HepG2 (cell line): ENCODE results near the gene TAS1R3. TPM values are rescaled to one million over a fixed set of nuclear protein-coding genes. Genes with fewer than 3 reads are reported as not detected.

Experiments used
- CREB1 ChIP-seq, 2 experiments: fragments of 450-650 bp in 1 of 2; IDR thresholded peaks; 2 replicates each; pipeline ENCODE4 v1.6.1; 2016 to 2017; ENCODE audit warnings: control low read depth in 1 of 2, mild to moderate bottlenecking in 1 of 2, missing compliant biosample characterization in 1 of 2, missing genetic modification characterization in 1 of 2
- ERF ChIP-seq: IDR thresholded peaks from 2 replicates; pipeline ENCODE4 v1.6.1; 2018; ENCODE audit warnings: missing biosample characterization, missing genetic modification reagents
- GATAD1 ChIP-seq: IDR thresholded peaks from 2 replicates; pipeline ENCODE4 v1.6.1; 2016; ENCODE audit warnings: missing genetic modification reagents, missing compliant biosample characterization
- HES4 ChIP-seq: sonication (generic); formaldehyde crosslinking; IDR thresholded peaks from 2 replicates; pipeline ENCODE4 v1.9.0; 2021; ENCODE audit warnings: mild to moderate bottlenecking, missing genetic modification reagents, borderline replicate concordance
- KDM2A ChIP-seq: sonication (generic); formaldehyde crosslinking; IDR thresholded peaks from 2 replicates; pipeline ENCODE4 v1.4.0; 2020; ENCODE audit warnings: low read depth, missing genetic modification reagents, borderline replicate concordance
- MTF2 ChIP-seq: sonication (generic); formaldehyde crosslinking; IDR thresholded peaks from 2 replicates; pipeline ENCODE4 v1.5.0; 2020; ENCODE audit warnings: missing genetic modification reagents, borderline replicate concordance
- NR2F6 ChIP-seq, 2 experiments: IDR thresholded peaks; 2 replicates each; pipeline ENCODE4 v1.6.1; 2016; ENCODE audit warnings: antibody characterized with exemption in 1 of 2, mild to moderate bottlenecking in 1 of 2
- SNRNP70 ChIP-seq: fragments of 200-400 bp; formaldehyde crosslinking; IDR thresholded peaks from 2 replicates; pipeline ENCODE4 v1.6.1; 2017; ENCODE audit warnings: mild to moderate bottlenecking, low read depth, low read length, moderate library complexity
- ZBTB7A ChIP-seq: sonication (generic); formaldehyde crosslinking; IDR thresholded peaks from 2 replicates; pipeline ENCODE4 v1.8.0; 2022; ENCODE audit warnings: mild to moderate bottlenecking, missing genetic modification reagents
- ZFY ChIP-seq: sonication (generic); formaldehyde crosslinking; IDR thresholded peaks from 2 replicates; pipeline ENCODE4 v1.4.0; 2020; ENCODE audit warnings: missing genetic modification reagents
- ZNF441 ChIP-seq: sonication (generic); formaldehyde crosslinking; IDR thresholded peaks from 2 replicates; pipeline ENCODE4 v1.7.0; 2021; ENCODE audit warnings: missing genetic modification reagents, borderline replicate concordance
- polyA plus RNA-seq, 8 experiments: library from polyadenylated mRNA; depleted of rRNA in 3 of 8; stranded (reverse) in 7 of 8; unstranded in 1 of 8; fragments of >200 nt; fragmentation: Illumina TruSeq in 4 of 8; extraction: Trizol in 4 of 8; gene quantifications; 2 replicates each; pipeline versions ENCODE4 v1.2.1 to v1.2.3, GENCODE V29; 2011 to 2016; ENCODE audit warnings: low read depth in 4 of 8, missing spikeins in 1 of 8, mixed read lengths in 1 of 8; ENCODE audit not compliant: insufficient read depth in 1 of 8
- total RNA-seq, 5 experiments: library from RNA; depleted of rRNA; stranded (reverse); fragments of >200 nt; fragmentation: Illumina TruSeq; extraction: Trizol; gene quantifications; 2 replicates each; pipeline ENCODE4 v1.2.3, GENCODE V29; 2016; ENCODE audit warnings: low read depth in 1 of 5
- TF ChIP-seq, protein P1 (sequence below), 2 experiments: sonication (generic) in 1 of 2; formaldehyde crosslinking in 1 of 2; IDR thresholded peaks; 2 replicates each; pipeline versions ENCODE4 v1.4.0 to v1.6.1; 2018 to 2020; ENCODE audit warnings: missing genetic modification reagents in 2 of 2, borderline replicate concordance in 1 of 2, low read depth in 1 of 2, mild to moderate bottlenecking in 1 of 2, missing biosample characterization in 1 of 2
- TF ChIP-seq, protein P2 (sequence below): sonication (generic); formaldehyde crosslinking; IDR thresholded peaks from 2 replicates; pipeline ENCODE4 v1.4.0; 2020; ENCODE audit warnings: missing genetic modification reagents
- TF ChIP-seq, protein P3 (sequence below): sonication (generic); formaldehyde crosslinking; IDR thresholded peaks from 2 replicates; pipeline ENCODE4 v1.8.0; 2022; ENCODE audit warnings: low read depth, missing genetic modification reagents

TAS1R3 gene
- total and polyA plus RNA-seq, 2 of the 13 experiments (the other 11 are each of a cell fraction or from before 2014, with no cell fraction given) = 0.13 to 0.15 TPM

DNA sequence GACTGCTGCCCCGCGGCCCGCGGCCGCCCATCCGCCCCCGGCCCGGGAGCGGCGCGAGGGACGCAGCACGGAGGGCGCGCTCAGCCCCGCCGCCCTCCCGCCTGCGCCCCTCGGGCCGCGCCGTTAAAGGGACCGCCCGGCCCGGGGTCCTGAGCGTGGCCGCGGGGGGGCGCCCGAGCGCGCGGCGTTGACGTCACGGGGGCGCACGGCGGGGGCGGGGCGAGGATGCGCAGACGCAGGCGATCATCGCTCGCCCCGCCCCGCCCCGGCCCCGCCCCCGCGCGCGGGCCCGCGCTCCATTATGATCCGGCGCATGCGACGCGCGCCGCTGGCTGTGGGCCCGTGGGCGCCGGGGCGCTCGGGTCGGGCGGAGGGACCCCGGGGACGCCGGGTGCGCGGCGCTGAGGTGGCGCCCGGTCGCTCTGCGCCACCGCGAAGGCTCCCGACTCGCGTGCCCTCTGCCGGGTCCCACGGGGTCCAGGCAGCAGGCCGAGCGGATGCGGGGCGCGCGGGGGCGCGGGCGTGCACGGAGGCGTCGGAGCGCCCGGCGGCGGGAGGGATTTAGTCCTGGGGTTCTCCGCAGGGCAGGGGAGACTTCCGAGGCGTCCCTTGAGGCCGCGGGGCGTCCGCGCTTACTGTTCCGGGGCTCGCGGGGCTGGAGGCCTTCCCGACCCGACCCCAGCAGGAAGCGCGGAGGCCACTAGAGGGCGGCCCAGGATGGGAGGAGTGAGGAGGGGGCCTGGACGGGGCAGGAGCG lies 18.4 kb downstream of the TAS1R3 start, which contains the start of gene DVL1 (continued):
- 0 out of 2 replicates have a peak, but pooled peaks have one; percentile 31 for TF ChIP-seq ZNF441 (CRISPR knock-in tag)
- no peak for TF ChIP-seq GATAD1 (CRISPR knock-in tag)
- TF ChIP-seq HES4 = 0 out of 2 replicates have a peak, but pooled peaks have one; percentile 57
- TF ChIP-seq, protein P1, sequence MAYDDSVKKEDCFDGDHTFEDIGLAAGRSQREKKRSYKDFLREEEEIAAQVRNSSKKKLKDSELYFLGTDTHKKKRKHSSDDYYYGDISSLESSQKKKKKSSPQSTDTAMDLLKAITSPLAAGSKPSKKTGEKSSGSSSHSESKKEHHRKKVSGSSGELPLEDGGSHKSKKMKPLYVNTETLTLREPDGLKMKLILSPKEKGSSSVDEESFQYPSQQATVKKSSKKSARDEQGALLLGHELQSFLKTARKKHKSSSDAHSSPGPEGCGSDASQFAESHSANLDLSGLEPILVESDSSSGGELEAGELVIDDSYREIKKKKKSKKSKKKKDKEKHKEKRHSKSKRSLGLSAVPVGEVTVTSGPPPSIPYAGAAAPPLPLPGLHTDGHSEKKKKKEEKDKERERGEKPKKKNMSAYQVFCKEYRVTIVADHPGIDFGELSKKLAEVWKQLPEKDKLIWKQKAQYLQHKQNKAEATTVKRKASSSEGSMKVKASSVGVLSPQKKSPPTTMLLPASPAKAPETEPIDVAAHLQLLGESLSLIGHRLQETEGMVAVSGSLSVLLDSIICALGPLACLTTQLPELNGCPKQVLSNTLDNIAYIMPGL (CRISPR knock-in tag; IDR thresholded peaks at IDR 0.05; ENCODE audit: borderline replicate concordance in 1 of 2, low read depth in 1 of 2) = peak; percentile 67 to 83; a peak in 3 of 4 replicates
- peak; percentile 50 for TF ChIP-seq ZFY (CRISPR knock-in tag)
- TF ChIP-seq CREB1 (IDR thresholded peaks at IDR 0.05) = peak; percentile 67; the same call in 1 of the 2 replicates
- no peak for TF ChIP-seq CREB1 (CRISPR knock-in tag; IDR thresholded peaks at IDR 0.05)
- TF ChIP-seq, protein P2, sequence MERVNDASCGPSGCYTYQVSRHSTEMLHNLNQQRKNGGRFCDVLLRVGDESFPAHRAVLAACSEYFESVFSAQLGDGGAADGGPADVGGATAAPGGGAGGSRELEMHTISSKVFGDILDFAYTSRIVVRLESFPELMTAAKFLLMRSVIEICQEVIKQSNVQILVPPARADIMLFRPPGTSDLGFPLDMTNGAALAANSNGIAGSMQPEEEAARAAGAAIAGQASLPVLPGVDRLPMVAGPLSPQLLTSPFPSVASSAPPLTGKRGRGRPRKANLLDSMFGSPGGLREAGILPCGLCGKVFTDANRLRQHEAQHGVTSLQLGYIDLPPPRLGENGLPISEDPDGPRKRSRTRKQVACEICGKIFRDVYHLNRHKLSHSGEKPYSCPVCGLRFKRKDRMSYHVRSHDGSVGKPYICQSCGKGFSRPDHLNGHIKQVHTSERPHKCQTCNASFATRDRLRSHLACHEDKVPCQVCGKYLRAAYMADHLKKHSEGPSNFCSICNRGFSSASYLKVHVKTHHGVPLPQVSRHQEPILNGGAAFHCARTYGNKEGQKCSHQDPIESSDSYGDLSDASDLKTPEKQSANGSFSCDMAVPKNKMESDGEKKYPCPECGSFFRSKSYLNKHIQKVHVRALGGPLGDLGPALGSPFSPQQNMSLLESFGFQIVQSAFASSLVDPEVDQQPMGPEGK = peak; percentile 80
- no peak for TF ChIP-seq MTF2 (CRISPR knock-in tag)
- no peak for TF ChIP-seq NR2F6 (IDR thresholded peaks at IDR 0.05)
- 0 out of 2 replicates have a peak, but pooled peaks have one; percentile 3 for TF ChIP-seq NR2F6 (CRISPR knock-in tag; IDR thresholded peaks at IDR 0.05)
- TF ChIP-seq KDM2A (CRISPR knock-in tag) = peak; percentile 74
- TF ChIP-seq, protein P3, sequence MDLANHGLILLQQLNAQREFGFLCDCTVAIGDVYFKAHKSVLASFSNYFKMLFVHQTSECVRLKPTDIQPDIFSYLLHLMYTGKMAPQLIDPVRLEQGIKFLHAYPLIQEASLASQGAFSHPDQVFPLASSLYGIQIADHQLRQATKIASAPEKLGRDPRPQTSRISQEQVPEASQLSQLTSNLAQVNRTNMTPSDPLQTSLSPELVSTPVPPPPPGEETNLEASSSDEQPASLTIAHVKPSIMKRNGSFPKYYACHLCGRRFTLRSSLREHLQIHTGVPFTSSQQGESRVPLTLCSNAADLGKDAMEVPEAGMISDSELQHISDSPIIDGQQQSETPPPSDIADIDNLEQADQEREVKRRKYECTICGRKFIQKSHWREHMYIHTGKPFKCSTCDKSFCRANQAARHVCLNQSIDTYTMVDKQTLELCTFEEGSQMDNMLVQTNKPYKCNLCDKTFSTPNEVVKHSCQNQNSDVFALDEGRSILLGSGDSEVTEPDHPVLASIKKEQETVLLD (CRISPR knock-in tag) = 0 out of 2 replicates have a peak, but pooled peaks have one; percentile 36
- TF ChIP-seq ZBTB7A = peak; percentile 90
- no peak for TF ChIP-seq SNRNP70
- TF ChIP-seq ERF (CRISPR knock-in tag) = 0 out of 2 replicates have a peak, but pooled peaks have one; percentile 24
